NCI-H2081 (cell line): ENCODE data around the gene CTNNBIP1.

Source experiments
- DNase-seq, 2 experiments: peaks; one replicate each; lab custom pipeline; 2025; lab: John Stamatoyannopoulos, UW

Gene CTNNBIP1

DNA sequence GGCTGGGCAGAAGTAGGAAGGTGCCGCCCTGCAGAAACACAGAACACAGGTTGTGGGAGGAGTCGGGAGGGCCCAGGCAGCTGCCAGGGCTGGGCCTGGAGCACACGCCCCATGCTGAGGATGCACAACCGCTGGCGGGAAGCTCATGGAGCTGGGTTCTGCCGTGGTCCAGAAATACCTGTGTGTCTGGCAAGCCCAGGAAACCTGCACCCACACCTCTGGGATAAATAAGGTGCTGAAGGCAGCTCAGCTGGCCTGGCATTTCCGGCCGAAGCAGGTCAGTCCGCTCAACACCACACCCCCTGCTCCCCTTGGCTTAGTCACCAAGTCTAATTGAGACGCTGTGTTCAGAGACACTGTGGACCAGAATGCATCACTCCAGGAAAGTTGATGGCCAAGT, 32.1 kb downstream of the CTNNBIP1 start:
- peak in 1 of 2 experiments; percentile 31 for DNase-seq

DNA sequence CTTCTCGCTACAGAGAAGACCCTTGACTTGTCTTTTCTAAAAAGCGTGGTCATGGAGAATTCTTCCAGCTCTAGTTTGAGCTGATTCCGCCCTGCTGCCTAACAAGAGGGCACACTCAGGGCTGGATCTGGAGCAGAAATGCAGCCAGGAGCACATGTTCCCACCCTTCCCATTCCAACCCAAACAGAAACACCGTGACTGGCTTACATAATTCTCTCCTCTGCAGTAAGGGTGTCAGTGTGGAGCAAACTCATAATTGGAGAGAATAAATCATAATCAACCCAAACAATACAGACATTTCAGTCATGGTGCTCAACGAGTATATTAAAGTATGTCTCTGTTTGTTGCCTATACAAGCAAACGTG, 34.5 kb downstream of the CTNNBIP1 start:
- no peak for DNase-seq

DNA sequence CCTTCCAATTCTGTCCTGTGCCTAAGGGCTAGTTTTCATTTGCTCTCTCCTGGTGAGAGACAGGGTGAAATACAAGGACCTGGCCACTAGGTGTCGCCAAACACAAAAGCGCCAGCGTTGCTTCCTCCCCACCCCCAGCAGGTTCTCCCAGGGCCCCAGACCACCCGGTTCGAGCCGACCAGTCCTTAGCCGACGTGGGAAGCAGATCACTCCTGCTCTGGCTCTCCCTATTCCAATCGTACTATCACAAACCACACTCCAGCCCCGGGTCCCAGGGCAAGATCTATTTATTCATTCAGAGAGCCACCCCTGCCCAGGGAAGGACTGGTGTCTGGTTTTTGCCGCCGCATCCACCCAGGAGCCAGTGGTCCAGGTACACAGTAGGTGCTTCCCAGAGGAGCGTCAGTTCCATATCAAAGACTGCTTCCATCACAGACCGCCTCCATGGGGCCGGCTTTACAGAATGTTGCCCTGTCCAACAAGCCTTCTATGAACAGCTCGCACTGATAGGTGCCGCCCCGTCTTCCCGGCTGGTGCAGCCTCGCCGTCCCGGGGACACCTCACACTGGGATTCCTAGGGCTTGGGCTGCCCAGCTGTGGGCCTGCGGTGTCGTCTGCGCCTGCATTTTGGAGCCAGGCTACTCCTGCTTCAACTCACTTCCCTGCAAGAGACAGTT, 35.0 kb downstream of the CTNNBIP1 start:
- peak; percentile 80 to 81 for DNase-seq

GRCh38 chr1:9874412-9874811, 35.7 kb downstream of the CTNNBIP1 start:
- no peak for DNase-seq

DNA sequence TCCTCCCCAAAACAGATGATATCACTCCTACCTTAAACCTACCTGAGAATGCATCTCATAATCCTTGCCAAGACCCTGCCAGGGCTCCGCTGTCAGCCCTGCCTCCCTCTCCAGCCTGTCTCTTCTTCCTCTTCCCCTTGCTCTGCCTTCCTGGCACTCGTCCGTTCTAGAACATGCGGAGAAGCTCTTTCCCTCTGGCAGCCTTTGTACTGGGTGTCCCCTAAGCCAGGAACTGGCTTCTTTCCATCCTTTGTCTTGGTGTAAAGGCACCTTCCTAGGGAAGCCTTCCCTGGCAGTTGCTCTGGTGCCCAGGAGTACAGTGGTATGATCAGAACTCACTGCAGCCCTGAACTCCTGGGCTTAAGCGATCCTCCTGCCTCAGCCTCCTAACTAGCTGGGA, 36.1 kb downstream of the CTNNBIP1 start:
- no peak for DNase-seq

GRCh38 chr1:9873385-9873784, 36.7 kb downstream of the CTNNBIP1 start:
- no peak for DNase-seq

DNA sequence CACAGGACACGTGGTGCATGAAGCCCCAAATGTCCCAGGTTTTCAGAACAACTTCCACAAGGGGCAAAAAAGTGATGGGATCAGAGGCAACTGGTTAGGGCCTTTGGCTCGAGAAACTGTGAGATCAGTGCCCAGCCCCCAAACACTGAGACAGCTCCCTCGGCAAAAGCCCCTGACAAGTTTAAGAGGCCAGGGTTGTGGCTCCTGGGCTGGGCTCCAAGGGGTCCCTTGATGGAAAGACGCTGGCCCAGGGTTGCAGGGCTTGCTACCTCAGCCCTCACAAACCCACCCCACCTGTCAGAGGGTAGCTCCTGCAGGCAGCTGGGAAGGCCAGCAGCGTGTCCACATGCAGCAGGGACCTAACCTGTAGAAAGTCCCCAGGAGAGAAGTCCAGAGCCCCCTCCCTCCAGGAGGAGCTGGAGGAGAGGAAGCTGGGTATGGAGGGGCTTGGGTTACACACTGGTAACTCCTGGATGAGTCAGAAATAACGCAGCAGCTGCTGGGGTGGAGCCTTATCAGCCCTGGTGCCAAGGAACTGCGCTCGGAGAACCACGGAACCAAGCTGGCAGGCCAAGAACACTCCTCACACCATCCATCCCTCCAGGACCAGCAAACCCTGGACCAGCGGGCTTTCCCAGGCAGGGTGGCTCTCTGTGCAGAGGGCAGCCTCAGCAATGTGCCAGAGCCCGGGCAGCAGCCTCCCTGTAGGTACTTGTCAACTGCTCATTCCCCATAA, 37.5 kb downstream of the CTNNBIP1 start:
- no peak for DNase-seq

DNA sequence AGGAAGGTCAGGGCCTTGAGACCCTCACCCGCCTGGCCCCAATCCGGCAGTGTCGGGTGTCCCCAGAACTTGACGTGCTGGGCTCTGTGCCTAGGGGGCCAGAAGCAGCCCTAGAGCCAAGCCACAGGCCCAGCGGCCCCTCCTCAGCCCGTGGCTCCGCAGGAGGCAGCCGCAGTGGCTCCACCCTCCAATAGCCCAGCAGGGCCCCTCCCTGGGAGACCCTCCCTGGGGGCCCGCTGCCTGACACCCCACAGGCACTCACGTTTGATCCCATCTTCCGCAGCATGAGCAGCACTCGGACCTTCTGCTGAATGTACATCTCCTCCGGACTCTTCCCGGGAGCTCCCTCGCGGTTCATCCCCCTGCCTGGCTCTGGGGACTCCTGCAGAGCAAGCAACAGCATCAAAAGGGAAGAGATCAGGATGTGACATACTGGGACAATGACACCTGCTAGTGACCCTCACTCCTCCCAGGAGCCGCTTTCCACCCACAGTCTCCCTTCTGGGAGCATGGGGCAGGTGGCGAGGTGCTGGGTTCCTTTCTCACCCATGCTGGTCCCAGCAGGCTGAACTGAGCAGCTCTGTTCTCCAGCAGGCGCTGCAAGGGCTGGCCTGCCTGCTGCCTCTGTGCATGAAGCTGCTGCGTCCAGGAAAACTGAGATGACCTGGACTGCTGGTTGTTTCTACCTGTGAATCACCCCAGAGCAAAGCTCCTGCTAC, 38.2 kb downstream of the CTNNBIP1 start:
- no peak for DNase-seq

DNA sequence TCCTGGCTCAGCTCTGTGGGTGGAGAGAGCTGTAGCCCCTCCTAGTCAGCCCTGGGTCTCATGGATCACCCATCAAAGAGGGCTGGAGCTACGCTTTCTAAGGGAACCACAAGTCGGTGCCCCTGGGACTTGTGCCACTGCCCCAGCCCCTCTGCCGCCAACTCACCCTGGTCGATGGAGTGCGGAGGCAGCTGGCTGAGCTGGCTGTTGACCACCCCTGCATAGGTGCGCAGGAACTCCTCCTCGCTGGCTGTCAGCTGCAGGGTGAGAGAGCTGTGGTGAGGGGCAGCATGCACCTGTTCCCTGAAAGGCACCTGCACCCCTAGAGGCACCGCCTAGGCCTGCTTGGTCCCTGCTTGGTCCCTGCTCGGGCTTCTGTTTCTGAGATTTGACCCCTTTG, 39.0 kb downstream of the CTNNBIP1 start:
- DNase-seq: no peak

GRCh38 chr1:9870572-9870971, 39.5 kb downstream of the CTNNBIP1 start:
- DNase-seq: no peak

DNA sequence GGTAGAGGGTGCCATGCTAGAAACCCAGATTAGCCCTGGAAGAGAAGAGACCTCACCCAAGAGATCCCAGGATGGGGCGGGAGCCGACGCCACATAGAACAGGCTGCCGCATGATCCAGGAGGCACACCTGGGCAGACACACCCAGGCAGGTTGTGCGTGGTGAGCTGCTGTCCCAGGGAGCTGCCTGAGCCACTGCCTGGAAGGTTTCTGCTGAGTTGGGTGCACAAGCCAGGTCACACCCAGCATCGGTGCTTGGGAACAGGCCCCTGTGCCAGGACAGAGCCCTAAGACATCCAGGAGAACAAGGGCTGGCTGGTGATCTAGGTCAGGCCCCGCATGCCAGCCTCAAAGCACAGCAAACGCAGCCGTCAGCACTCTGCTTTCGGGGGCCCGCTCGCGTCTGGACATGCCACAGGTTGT, 40.2 kb downstream of the CTNNBIP1 start:
- DNase-seq: no peak

DNA sequence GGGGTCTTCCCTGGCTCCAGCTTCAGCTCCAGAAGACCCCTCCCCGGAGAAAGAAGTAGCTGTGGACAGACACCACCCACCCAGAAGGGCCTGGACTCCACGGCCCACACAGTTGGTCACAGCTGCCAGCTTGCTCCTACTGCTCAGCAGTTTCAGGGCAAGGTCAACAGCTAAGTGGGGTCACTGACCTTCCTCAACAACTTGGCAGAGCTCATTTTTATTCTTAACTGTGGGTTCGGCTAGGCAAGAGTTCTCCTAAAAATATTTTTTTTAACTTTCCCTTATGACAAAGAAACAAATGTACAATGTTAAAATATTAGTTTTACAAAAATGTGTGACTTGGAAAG, 41.9 kb downstream of the CTNNBIP1 start:
- no peak for DNase-seq

DNA sequence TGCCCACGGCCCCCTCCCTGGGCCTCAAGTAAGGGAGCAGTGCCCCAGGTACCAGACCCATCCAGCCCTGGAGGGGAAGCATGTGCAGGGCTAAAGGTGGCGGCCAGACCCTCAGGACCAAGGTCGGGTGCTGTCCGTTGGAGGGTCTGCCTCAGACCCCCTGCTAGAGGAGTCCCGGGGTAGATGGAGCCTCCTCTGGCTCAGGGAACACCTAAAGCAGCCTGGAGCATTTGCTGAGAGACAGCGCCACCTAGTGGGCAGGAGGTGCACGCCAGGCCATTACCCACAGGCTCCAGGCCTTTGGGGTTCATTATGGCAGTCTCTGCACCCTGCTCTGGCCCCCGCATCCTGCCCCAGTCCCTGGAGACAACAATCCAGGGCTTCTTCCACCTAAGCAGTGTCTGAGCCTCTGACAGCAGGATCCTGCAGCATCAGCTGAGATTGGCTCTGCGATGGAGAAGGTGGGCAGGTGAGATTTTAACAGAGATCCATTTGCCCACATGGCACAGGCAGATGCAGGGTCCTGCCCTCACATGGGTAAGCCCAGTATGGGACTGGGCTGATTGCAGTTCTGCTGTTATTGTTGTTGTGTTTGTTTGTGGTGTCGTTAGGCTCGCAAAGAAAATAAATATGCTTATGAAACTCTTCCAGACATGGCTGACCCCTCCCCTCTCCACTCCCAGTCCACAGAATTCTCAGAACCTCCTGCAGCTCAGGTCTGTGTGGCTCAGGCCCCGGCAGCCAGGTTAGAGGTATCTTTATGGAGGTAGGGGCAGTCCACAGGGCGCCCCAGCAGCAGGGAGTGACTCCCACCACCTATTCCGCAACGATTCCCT, 42.4 kb downstream of the CTNNBIP1 start:
- DNase-seq: peak; percentile 73 to 75

DNA sequence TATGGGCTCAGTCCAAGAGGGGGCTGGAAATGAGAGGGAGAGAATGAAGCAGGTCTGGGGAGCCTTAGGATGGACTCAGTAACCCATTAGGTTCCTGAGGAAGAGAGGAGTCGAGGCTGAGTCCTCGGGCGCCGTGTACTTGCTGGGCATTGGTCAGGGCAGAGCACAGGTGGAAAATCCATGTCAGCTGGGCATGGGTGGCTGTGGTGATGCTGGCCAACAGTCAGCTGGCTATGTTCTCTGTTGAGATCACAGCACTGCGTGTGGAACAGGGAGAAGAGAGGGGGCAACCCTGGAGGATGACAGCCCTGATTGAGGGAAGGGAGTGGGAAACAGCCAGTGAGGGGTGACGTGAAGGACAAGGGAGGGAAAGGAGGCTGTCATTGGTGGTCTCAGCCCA, 43.2 kb downstream of the CTNNBIP1 start:
- DNase-seq: no peak

DNA sequence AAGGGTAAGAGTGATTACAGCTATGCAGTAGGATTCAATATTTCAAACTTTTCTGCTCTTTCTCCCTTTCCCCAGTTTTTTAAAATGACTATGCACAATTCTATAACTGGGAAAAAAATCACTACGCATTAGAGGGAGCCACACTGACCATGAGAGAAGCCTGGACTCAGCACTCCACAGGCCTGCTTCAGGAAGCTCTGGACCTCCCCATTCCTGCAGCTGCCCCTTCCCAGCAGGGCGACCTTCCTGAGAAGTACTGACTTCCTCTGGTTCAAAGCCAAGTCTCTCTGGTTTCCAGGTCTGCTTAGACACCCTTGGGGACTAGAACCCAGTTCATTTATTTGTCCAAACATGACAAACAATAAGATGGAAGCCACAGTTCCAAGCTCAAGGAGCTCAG, 44.3 kb downstream of the CTNNBIP1 start:
- DNase-seq: no peak

DNA sequence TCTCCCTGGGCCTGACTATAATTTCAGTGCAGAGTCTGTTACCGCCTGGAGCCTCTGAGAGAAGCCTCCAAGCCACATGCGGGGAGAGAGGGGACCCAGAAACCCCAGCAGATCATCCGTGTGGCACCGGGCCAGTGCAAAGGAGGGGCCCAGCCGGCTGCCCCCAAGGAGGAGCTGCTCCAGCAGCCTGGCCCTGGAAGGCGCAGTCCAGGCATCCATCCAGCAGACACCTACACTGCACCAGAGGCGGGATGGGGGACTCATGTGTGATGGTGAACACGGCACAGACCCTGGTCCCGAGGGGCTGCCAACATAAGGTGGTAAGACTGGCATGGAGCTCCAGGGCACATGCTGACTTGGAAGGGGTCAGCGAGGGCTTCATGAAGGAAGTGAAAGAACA, 46.7 kb downstream of the CTNNBIP1 start:
- no peak for DNase-seq

DNA sequence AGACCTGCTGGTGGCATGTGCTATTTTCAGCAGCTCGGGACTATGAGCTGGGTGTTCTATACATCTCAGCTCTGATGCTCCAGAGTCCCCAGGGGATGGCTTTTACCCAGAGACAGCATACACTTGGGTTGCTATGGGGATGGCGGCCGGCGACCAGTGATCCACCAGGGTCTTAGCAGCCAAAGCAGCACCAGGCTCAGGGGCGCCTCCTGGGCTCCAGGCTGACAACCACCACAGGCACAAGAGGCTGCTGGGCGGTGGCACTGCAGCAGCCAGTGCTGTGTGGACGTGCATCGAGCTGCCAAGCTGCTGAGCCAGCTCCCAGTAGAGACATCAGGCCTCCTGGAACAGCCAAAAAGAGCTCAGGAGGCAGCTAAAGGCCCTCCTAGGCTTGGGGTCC, 48.7 kb downstream of the CTNNBIP1 start:
- DNase-seq: no peak

DNA sequence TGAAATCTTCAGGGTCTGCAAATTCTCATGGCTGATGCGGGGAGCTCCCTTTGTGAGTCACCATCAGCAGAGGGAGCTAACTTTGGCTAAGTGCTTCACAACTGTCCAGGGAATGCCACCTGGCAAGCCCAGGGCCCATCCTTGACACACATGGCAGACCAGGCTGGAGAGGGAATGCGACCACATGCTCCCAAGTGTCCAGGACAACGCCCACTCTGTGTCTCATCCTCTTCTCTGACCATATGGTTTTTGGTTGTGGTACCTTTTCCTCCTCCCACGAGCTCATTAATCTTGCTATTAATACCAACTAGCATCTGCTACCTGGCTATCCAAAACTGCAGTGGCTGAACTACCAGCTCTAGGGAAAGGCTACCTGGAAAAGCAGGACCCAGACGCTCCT, 49.2 kb downstream of the CTNNBIP1 start:
- no peak for DNase-seq

DNA sequence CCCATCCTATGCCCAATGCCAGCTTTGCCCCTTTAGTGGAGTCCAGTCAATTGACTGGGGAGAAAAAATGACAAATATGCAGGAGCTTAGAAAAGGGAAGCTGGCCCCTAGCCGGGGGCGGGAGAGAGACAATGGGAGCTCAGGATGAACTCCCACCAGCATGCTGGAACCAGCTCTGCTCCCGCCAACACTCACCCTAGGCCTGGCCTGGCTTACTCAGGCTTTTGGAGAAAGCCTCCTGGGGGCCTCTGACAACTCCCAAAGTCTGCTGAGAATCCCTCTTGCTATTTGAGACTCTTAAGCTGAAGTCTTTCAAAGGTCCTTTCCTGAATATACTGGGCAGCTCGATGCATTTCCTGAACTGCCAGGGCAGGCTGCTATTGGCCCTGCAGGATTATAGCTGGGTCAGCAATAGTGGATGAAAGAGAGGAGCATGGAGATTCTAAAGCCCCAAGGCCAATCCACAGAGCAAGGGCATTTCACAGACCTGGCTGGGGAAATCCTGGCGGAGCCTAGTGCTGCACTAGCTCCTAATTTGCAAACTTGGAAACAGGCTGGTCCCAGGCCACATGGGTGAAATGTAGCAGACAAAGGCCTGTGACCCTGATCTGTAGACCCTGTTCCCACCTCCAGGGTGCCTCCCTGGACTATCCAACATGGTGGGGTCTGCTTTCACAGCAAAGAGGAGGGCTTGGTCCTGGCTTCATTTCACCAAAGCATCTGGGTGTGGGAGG, 50.6 kb downstream of the CTNNBIP1 start:
- no peak for DNase-seq

DNA sequence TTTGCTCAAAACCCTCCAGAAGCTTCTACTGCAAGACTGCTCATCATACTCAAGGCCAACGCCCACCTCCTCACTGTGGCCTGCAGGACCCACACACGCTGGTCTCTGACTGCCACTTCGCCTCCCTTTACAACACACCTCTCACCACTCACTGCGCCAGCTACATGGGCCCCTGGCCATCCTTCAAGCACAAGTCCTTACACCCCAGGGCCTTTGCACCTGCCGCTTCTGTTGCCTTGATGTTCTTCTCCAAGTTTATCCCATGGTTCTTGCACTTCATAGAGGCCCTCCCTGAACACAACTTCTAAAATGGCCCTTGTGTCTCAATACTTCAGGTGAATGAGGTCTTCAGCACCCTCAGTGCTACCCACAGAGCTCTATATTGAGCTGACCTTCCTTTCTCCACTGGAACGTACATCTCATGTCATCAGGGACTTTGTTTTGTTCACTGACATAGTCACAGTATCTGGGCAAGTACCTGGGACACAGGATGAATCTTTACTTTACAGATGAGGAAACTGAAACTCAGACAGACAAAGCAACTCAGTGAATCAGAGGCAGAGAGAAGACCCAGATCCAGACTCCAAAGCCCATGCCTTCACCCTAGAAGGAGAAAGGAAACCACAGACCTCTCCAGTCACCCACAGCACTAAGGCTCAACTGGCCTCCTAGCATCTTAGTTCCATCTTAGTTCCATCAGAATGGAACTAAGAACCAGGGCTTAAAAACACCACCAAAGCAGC, 51.6 kb downstream of the CTNNBIP1 start:
- no peak for DNase-seq

GRCh38 chr1:9855186-9855585, 54.9 kb downstream of the CTNNBIP1 start:
- DNase-seq: no peak
